ENCODE data around the gene TEKTIP1. TPM values are rescaled to one million over a fixed set of nuclear protein-coding genes. Genes with fewer than 3 reads are reported as not detected.

Gene TEKTIP1
- total and polyA plus RNA-seq, 2 donors from 2014 or later: 1.2 to 9.2 TPM

DNA sequence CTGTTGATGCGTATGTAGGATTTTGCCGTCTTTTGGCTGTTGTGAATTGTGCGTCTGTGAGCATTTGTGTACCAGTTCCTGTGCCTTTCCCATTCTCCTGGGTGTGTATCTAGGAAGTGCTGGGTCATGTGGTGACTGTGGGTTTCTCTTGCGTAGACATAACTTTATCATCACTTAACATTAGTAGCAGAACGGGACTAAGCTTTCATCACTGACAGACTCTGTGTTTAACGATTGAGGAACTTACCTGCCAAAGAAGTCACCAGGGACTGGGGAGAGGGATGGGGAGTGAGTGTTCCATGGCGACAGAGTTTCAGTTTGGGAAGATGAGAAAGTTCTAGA is 17.9 kb upstream of the TEKTIP1 start:
- FAIRE-seq: no peak

DNA sequence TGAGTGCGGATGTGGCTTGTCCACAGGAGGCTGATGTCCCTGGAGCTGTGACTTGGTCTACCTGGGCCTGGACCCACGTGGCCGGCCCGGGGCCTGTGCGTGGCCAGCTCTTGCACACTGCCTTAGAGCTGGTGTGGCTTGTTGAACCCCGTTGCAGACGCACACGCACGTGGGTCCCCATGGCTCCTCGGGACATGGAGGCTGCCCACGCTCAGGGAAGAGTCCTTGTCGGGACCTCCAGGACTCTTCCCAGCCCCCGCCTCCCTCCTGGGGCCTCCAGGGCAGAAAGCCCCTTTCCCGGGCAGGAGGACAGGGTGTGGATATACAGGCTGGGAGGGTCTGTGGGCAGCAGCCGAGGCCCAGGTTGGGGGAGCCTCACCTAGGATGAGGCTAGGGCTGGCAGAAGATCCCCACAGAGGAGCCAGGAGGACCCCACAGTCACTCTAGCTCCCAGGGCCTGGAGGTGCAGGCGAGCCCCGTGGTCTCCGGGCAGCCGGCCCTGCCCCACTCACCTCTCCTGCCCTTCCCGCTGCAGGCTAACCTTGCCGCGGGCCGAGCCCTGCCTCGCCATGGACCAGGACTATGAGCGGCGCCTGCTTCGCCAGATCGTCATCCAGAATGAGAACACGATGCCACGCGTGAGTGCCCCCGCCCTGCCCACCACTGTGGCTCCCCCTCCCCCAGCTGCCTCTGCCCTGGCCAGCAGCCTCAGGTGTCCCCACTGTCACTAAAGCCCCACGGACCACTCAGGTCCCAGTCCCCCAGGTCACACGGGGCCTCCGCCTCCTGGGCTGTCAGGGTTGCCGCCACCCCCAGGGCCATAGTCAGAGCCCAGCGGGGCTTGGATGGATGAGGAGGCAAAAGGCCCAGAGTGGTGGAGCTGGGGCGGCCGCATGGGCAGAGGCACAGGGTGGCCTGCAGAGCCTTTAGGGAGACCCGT is 16.3 kb upstream of the TEKTIP1 start:
- H3K4me3 ChIP-seq (ENCODE audit: low read length in 3 of 3): no peak overlapping the region
- no peaks in the 10 kb centered on the region for H3K9me3 ChIP-seq (ENCODE audit: control insufficient read depth in 2 of 3, insufficient read depth in 1 of 3, low read length in 3 of 3)
- H3K36me3 ChIP-seq (ENCODE audit: control insufficient read depth in 2 of 3, insufficient read depth in 3 of 3, low read length in 3 of 3): peaks cover 0 to 15% (median 9%) of the 10 kb centered on the region in 3 donors
- TF ChIP-seq, protein P1, sequence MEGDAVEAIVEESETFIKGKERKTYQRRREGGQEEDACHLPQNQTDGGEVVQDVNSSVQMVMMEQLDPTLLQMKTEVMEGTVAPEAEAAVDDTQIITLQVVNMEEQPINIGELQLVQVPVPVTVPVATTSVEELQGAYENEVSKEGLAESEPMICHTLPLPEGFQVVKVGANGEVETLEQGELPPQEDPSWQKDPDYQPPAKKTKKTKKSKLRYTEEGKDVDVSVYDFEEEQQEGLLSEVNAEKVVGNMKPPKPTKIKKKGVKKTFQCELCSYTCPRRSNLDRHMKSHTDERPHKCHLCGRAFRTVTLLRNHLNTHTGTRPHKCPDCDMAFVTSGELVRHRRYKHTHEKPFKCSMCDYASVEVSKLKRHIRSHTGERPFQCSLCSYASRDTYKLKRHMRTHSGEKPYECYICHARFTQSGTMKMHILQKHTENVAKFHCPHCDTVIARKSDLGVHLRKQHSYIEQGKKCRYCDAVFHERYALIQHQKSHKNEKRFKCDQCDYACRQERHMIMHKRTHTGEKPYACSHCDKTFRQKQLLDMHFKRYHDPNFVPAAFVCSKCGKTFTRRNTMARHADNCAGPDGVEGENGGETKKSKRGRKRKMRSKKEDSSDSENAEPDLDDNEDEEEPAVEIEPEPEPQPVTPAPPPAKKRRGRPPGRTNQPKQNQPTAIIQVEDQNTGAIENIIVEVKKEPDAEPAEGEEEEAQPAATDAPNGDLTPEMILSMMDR (IDR thresholded peaks at IDR 0.05; ENCODE audit: borderline replicate concordance, extremely low read depth, insufficient read depth): no peak
- peak in 1 of 5 donors; percentile 61 for DNase-seq
- no peak overlapping the region for H3K27ac ChIP-seq (ENCODE audit: low read depth in 2 of 2, low read length in 2 of 2)
- no peak overlapping the region for H3K9ac ChIP-seq (ENCODE audit: low read length in 3 of 3)
- intact Hi-C loops (cut with DNase I): no loop called here
- H3K4me1 ChIP-seq (ENCODE audit: control insufficient read depth in 2 of 3, insufficient read depth in 2 of 3, low read depth in 1 of 3, low read length in 3 of 3): no peaks in the 10 kb centered on the region
- H3K27me3 ChIP-seq (ENCODE audit: control insufficient read depth, insufficient read depth, low read length): no peaks in the 10 kb centered on the region
- no peak for FAIRE-seq

More for the DNA sequence above, 17.9 kb upstream of the TEKTIP1 start:
- Histone ChIP-seq H3K27ac (ENCODE audit: low read depth in 2 of 2, low read length in 2 of 2) (no peak overlapping the region), H3K36me3 (ENCODE audit: control insufficient read depth in 2 of 3, insufficient read depth in 3 of 3, low read length in 3 of 3) (peaks cover 0 to 11% (median 7%) of the 10 kb centered on the region in 3 donors), H3K4me3 (ENCODE audit: low read length in 3 of 3) (no peak overlapping the region), H3K4me1 (ENCODE audit: control insufficient read depth in 2 of 3, insufficient read depth in 2 of 3, low read depth in 1 of 3, low read length in 3 of 3) (peaks cover 0 to 5% (median 0%) of the 10 kb centered on the region in 3 donors), H3K9ac (ENCODE audit: low read length in 3 of 3) (no peak overlapping the region), H3K9me3 (ENCODE audit: control insufficient read depth in 2 of 3, insufficient read depth in 1 of 3, low read length in 3 of 3) (no peaks in the 10 kb centered on the region), H3K27me3 (ENCODE audit: control insufficient read depth, insufficient read depth, low read length) (no peaks in the 10 kb centered on the region)
- no peak for DNase-seq
- intact Hi-C loops (cut with DNase I): no loop called here
- TF ChIP-seq, protein P1 (IDR thresholded peaks at IDR 0.05; ENCODE audit: borderline replicate concordance, extremely low read depth, insufficient read depth): no peak

DNA sequence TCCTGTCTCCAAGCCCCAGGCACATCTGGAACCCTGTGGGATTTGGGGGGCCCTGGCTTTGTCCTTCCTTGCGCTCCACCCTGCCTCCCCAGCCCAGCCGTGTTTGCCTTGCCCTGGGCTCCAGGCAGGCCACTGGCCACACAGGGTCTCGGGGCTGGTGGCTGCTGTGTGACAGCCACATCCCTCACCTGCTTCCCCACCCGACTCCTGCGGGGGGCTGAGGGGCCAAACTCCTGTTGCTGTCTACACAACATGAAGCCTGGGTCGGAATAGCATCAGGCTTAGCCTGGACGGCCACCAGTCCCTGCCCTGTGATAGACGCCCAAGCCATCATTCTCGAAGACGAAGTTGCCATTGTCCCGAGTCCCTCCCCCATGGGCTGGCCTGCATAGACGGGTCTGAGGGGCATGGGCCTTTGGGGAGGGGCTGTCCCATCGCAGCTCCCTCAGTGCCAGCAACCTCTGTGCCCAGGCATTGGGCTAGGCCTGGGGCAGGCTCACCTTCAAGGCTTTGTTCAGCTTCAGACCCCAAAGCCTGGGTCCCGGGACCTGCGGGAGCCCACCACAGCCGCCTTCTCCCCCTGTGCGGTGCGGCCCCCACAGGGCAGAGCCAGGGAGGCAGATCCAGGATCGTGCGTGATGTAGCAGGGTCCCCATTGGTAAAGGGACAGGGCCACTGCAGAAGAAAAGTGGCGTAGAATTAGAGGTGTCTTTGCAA is 15.5 kb upstream of the TEKTIP1 start:
- intact Hi-C loops (cut with DNase I): no loop called here
- FAIRE-seq: no peak
- H3K4me1 ChIP-seq (ENCODE audit: control insufficient read depth in 2 of 3, insufficient read depth in 2 of 3, low read depth in 1 of 3, low read length in 3 of 3): no peaks in the 10 kb centered on the region
- TF ChIP-seq, protein P1 (IDR thresholded peaks at IDR 0.05; ENCODE audit: borderline replicate concordance, extremely low read depth, insufficient read depth): no peak
- DNase-seq: peak in 1 of 5 donors; percentile 56
- no peaks in the 10 kb centered on the region for H3K9me3 ChIP-seq (ENCODE audit: control insufficient read depth in 2 of 3, insufficient read depth in 1 of 3, low read length in 3 of 3)
- H3K36me3 ChIP-seq (ENCODE audit: control insufficient read depth in 2 of 3, insufficient read depth in 3 of 3, low read length in 3 of 3): peaks cover 0 to 15% (median 9%) of the 10 kb centered on the region in 3 donors
- H3K4me3 ChIP-seq (ENCODE audit: low read length in 3 of 3): no peak overlapping the region
- H3K27ac ChIP-seq (ENCODE audit: low read depth in 2 of 2, low read length in 2 of 2): no peak overlapping the region
- no peak overlapping the region for H3K9ac ChIP-seq (ENCODE audit: low read length in 3 of 3)
- H3K27me3 ChIP-seq (ENCODE audit: control insufficient read depth, insufficient read depth, low read length): no peaks in the 10 kb centered on the region

Data from kidney (tissue), 14 donors.